Gastroesophageal sphincter (tissue), 4 donors: ENCODE data around the gene DECR2. TPM values are rescaled to one million over a fixed set of nuclear protein-coding genes. Genes with fewer than 3 reads are reported as not detected.
"Not testable (repeated sequence)": the region's sequence is repeated elsewhere in the genome, so short reads cannot be mapped to it uniquely, and the experiment has no call there.

Source experiments
- ATAC-seq: fragments of 150-250 bp; one replicate; pipeline ENCODE4 v1.9.1; 2016; ENCODE audit warnings: mild to moderate bottlenecking, moderate library complexity
- H3K27ac ChIP-seq, 4 donors: fragments of 200-600 bp; sonication (generic) in 3 of 4; 1 replicate in 3 of 4; 2 replicates in 1 of 4; pipeline ENCODE4 v1.5.1; 2016 to 2019
- H3K27me3 ChIP-seq: fragments of 200-600 bp; sonication (generic); one replicate; pipeline ENCODE4 v1.5.1; 2019
- H3K36me3 ChIP-seq, 2 donors: fragments of 200-600 bp; sonication (generic); one replicate each; pipeline ENCODE4 v1.5.1; 2019; ENCODE audit warnings: control low read depth in 1 of 2
- H3K4me1 ChIP-seq, 3 donors: fragments of 200-600 bp; sonication (generic); 1 replicate in 2 of 3; 2 replicates in 1 of 3; pipeline ENCODE4 v1.5.1; 2016 to 2019; ENCODE audit warnings: control low read depth in 2 of 3
- H3K4me3 ChIP-seq, 2 donors: fragments of 200-600 bp; sonication (generic); one replicate each; pipeline ENCODE4 v1.5.1; 2019; ENCODE audit warnings: mild to moderate bottlenecking in 1 of 2, moderate library complexity in 1 of 2
- H3K9me3 ChIP-seq, 3 donors: fragments of 200-600 bp; sonication (generic); one replicate each; pipeline ENCODE4 v1.5.1; 2017 to 2019; ENCODE audit warnings: control low read depth in 2 of 3
- EP300 ChIP-seq: sonication (generic); formaldehyde crosslinking; IDR thresholded peaks from one replicate; pipeline ENCODE4 v1.6.1; 2017; ENCODE audit warnings: antibody characterized with exemption, mild to moderate bottlenecking
- POLR2A ChIP-seq, 2 donors: fragments of 450-650 bp; IDR thresholded peaks; one replicate each; pipeline ENCODE4 v1.6.1; 2017; ENCODE audit warnings: antibody characterized with exemption in 2 of 2, mild to moderate bottlenecking in 2 of 2, moderate library complexity in 1 of 2
- POLR2AphosphoS5 ChIP-seq: sonication (generic); formaldehyde crosslinking; IDR thresholded peaks from one replicate; pipeline ENCODE4 v1.6.1; 2017; ENCODE audit warnings: antibody characterized with exemption
- WGBS, 2 donors: methylation state at CpG; one replicate each; pipeline ENCODE4 v1.1.5; 2018; ENCODE audit warnings: low coverage in 1 of 2; 5-methylcytosine and 5-hydroxymethylcytosine counted together
- total RNA-seq, 4 donors: library from RNA; depleted of rRNA; stranded (reverse); fragments of >200 nt; gene quantifications; one replicate each; pipeline ENCODE4 v1.1.0, GENCODE V29; 2016
- TF ChIP-seq, protein P1 (sequence below), 4 experiments: fragments of 200-600 bp in 2 of 4; fragments of 450-650 bp in 2 of 4; sonication (generic) in 1 of 4; IDR thresholded peaks; one replicate each; pipeline ENCODE4 v1.5.1; 2017 to 2019; ENCODE audit warnings: antibody characterized with exemption in 4 of 4, mild to moderate bottlenecking in 2 of 4, moderate library complexity in 2 of 4

The DECR2 gene
- total RNA-seq, 4 donors from 2014 or later = 11.7 to 25.4 (median 19.9) TPM

DNA sequence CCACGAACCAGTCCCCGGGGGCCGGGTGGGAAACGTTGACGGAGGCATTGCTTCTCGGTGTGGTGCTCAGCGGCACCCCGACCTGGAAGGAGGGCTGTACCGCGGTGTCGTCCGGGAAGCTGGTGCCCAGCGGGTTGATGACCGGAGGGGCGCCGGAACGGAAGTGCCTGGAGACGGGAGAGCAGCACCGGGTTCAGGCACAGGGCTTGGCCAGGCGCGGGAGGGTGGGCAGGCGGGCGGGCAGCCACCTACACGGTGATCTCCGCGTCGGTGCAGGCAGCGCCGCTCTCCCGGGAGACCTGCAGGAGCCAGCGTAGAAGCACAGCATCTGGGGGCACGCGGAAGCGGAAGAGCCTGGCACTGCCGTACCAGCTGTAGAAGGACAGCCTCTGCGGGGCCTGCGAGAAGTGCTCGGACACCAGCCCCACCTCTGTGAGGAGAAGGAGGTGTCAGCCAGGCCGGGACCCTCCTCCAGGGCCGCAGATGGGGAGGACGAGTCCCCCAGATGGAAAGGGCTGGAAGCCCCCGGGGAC lies 24.2 kb upstream of the DECR2 start:
- Histone ChIP-seq H3K9me3 (no peaks in the 10 kb centered on the region), H3K4me1 (peaks cover 0 to 31% (median 18%) of the 10 kb centered on the region in 3 donors), H3K4me3 (no peak overlapping the region), H3K36me3 (peaks cover 0 to 53% of the 10 kb centered on the region in 2 donors), H3K27ac (no peak overlapping the region), H3K27me3 (no peaks in the 10 kb centered on the region)
- 56 to 79% methylated on average over 3 to 10 of the region's 42 CpGs for WGBS, 2 donors
- TF ChIP-seq, protein P1, sequence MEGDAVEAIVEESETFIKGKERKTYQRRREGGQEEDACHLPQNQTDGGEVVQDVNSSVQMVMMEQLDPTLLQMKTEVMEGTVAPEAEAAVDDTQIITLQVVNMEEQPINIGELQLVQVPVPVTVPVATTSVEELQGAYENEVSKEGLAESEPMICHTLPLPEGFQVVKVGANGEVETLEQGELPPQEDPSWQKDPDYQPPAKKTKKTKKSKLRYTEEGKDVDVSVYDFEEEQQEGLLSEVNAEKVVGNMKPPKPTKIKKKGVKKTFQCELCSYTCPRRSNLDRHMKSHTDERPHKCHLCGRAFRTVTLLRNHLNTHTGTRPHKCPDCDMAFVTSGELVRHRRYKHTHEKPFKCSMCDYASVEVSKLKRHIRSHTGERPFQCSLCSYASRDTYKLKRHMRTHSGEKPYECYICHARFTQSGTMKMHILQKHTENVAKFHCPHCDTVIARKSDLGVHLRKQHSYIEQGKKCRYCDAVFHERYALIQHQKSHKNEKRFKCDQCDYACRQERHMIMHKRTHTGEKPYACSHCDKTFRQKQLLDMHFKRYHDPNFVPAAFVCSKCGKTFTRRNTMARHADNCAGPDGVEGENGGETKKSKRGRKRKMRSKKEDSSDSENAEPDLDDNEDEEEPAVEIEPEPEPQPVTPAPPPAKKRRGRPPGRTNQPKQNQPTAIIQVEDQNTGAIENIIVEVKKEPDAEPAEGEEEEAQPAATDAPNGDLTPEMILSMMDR (IDR thresholded peaks at IDR 0.05) = no peak
- no peak for TF ChIP-seq EP300
- no peak for TF ChIP-seq POLR2AphosphoS5
- TF ChIP-seq POLR2A (IDR thresholded peaks at IDR 0.05) = no peak
- ATAC-seq = no peak

DNA sequence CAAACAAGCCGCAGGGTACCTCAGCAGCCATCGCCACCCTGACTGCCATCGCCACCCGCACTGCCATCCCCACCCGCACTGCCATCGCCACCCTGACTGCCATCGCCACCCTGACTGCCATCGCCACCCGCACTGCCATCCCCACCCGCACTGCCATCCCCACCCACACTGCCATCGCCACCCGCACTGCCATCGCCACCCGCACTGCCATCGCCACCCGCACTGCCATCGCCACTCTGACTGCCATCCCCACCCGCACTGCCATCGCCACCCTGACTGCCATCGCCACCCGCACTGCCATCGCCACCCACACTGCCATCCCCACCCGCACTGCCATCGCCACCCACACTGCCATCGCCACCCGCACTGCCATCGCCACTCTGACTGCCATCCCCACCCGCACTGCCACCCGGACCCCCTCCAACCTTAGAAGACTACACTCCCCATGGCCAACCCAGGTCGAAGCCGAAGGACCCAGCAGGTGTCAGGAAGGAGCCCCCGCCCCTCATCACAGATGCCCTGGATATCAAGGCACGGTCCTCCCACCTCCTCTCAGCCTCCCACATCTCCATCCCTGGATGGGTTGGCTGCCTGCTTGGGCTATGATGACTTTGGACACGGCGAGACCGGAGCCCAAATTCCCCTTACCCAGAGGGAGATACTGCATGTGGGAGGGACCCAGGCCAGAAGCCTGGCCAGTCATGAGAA lies 23.4 kb upstream of the DECR2 start:
- H3K4me1 ChIP-seq = peaks cover 0 to 39% (median 26%) of the 10 kb centered on the region in 3 donors
- H3K9me3 ChIP-seq, H3K4me3 ChIP-seq, H3K27me3 ChIP-seq, H3K27ac ChIP-seq, ATAC-seq: not testable (repeated sequence)
- 91 to 94% methylated on average over 16 to 24 of the region's 36 CpGs for WGBS, 2 donors
- peaks cover 0 to 45% of the 10 kb centered on the region in 2 donors for H3K36me3 ChIP-seq

DNA sequence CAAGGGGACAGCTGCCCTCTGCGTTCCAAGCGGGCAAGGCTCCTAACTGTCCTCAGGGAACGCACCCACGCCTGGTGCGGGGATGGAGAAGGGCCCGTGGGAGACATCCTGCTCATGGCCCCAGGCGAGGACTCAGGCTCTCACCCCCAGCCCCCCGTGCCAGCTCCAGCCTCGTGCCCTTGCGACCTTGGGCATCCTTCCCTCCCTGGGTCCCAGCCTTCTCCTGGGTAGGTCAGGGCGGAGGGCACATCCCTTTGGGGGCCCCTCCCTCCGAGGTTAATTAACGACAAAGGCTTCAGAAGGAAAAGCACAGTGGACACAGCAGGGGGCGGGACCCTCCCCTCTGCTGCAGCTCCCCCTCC lies 22.9 kb upstream of the DECR2 start:
- no peaks in the 10 kb centered on the region for H3K27me3 ChIP-seq
- no peaks in the 10 kb centered on the region for H3K9me3 ChIP-seq
- no peak for ATAC-seq
- WGBS, 2 donors = no CpG with 5 or more reads among the region's 14 CpGs
- H3K36me3 ChIP-seq = peaks cover 0 to 40% of the 10 kb centered on the region in 2 donors
- no peak overlapping the region for H3K4me3 ChIP-seq
- TF ChIP-seq POLR2AphosphoS5 (no peak), POLR2A (IDR thresholded peaks at IDR 0.05) (no peak), EP300 (no peak)
- TF ChIP-seq, protein P1 (IDR thresholded peaks at IDR 0.05) = no peak
- peaks cover 0 to 44% (median 28%) of the 10 kb centered on the region in 3 donors for H3K4me1 ChIP-seq
- H3K27ac ChIP-seq = no peak overlapping the region

DNA sequence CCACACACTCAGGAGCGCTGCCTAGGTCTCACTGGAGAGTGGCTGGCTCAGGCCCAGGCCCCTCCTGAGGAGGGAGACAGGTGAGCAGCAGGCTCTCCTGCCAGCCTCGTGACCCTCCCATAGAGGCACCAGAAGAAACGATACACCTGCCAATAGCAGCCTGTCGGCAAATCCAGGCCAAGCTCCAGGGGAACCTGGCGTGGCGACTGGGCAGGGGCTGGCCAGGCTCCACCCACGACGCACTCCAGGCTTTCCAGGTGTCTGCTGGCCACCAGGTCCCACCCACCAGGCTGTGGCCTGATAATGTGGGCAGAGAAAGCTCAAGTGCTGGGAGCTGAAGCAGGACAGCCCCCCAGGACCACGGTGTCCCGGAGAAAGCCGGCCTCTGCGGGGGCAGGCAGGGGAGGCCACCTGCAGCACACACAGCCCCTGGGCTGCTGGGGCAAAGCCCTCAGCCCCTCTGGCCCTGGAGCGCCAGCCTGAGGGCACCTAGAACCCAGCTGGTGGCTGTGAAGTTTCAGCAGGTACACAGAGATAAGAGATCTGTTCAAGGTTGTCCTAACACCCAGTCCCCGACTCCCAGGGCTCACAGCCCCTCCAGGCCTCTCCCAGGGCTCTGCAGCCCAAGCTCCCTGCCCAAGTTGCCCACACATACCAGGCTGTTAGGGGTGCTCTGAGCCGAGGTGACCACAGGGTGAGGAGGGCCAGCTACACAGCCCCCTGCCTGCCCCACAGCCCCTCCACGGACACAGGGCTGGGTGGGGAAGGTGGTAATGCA lies 22.3 kb upstream of the DECR2 start:
- no peak for TF ChIP-seq EP300
- TF ChIP-seq, protein P1 (IDR thresholded peaks at IDR 0.05) = no peak
- TF ChIP-seq POLR2A (IDR thresholded peaks at IDR 0.05) = no peak
- no peak for TF ChIP-seq POLR2AphosphoS5
- H3K36me3 ChIP-seq = peaks cover 0 to 34% of the 10 kb centered on the region in 2 donors
- H3K4me1 ChIP-seq = peaks cover 0 to 50% (median 28%) of the 10 kb centered on the region in 3 donors
- no CpG with 5 or more reads among the region's 16 CpGs for WGBS, 2 donors
- no peak overlapping the region for H3K27ac ChIP-seq
- H3K4me3 ChIP-seq = no peak overlapping the region
- ATAC-seq = no peak
- no peaks in the 10 kb centered on the region for H3K27me3 ChIP-seq
- no peaks in the 10 kb centered on the region for H3K9me3 ChIP-seq

DNA sequence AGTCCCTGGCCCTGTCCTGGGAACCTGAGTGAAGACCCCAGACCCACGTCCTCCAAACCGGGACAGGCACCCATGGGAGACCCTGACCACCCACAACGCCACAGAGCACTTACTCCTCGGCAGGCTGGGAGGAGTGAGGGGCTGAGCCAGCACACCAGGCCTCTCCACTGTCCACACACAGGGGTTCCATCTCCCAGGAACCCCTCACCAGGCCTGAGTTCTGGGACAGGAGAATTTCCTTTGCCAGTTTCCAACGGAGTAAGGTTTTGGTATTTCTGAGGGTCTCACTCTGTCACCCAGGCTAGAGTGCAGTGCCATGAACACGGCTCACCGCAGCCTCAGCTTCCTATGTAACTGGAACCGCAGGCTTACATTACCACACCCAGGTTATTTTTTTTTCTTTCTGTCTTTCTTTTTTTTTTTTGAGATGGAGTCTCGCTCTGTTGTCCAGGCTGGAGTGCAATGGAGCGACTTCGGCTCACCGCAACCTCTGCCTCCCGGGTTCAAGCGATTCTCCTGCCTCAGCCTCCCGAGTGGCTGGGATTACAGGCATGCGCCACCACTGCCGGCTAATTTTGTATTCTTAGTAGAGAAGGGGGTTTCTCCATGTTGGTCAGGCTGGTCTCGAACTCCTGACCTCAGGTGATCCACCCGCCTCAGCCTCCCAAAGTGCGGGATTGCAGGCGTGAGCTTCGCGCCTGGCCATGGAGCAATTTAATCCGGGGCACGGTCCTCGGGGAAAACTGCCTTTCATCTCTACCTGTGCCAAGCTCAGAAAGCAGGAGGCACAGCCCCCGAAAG lies 21.5 kb upstream of the DECR2 start:
- H3K9me3 ChIP-seq = no peaks in the 10 kb centered on the region
- WGBS, 2 donors = 80 to 100% methylated on average over 1 to 2 of the region's 27 CpGs
- ATAC-seq = no peak
- no peak for TF ChIP-seq POLR2A (IDR thresholded peaks at IDR 0.05)
- no peak for TF ChIP-seq EP300
- TF ChIP-seq, protein P1 (IDR thresholded peaks at IDR 0.05) = no peak
- TF ChIP-seq POLR2AphosphoS5 = no peak
- H3K27ac ChIP-seq = peak overlapping the region in 2 of 4 donors; percentile 75 to 85
- H3K36me3 ChIP-seq = peaks cover 0 to 26% of the 10 kb centered on the region in 2 donors
- peak overlapping the region in 1 of 2 donors; percentile 97 for H3K4me3 ChIP-seq
- H3K27me3 ChIP-seq = no peaks in the 10 kb centered on the region
- peaks cover 0 to 50% (median 28%) of the 10 kb centered on the region in 3 donors for H3K4me1 ChIP-seq
